Gastroesophageal sphincter (tissue), 3 donors: ENCODE results near the gene SOSTDC1.

Source experiments
- CTCF ChIP-seq, 4 experiments: fragments of 200-600 bp in 2 of 4; fragments of 450-650 bp in 2 of 4; sonication (generic) in 1 of 4; IDR thresholded peaks; one replicate each; pipeline ENCODE4 v1.5.1; 2017 to 2019; ENCODE audit warnings: antibody characterized with exemption in 4 of 4, mild to moderate bottlenecking in 2 of 4, moderate library complexity in 2 of 4
- POLR2A ChIP-seq, 2 donors: fragments of 450-650 bp; IDR thresholded peaks; one replicate each; pipeline ENCODE4 v1.6.1; 2017; ENCODE audit warnings: antibody characterized with exemption in 2 of 2, mild to moderate bottlenecking in 2 of 2, moderate library complexity in 1 of 2

GRCh38 chr7:16498122-16498521 lies 32.6 kb upstream of the SOSTDC1 start:
- TF ChIP-seq CTCF (IDR thresholded peaks at IDR 0.05): no peak
- TF ChIP-seq POLR2A (IDR thresholded peaks at IDR 0.05): no peak
